NCI-H2029 treated with DMSO at 0.1 percent for 48 hours (cell line): ENCODE results near the gene IMMP2L.
A peak's percentile ranks its signal among the peaks of the same experiment; 100 is the strongest.

Experiments used
- DNase-seq: peaks from one replicate; lab custom pipeline; 2025; lab: John Stamatoyannopoulos, UW

IMMP2L gene

GRCh38 chr7:111098926-111099250 is 463.4 kb downstream of the IMMP2L start:
- DNase-seq = no peak

- DNase-seq = peak; percentile 13
Measured at GRCh38 chr7:111098011-111098925, 464.0 kb downstream of the IMMP2L start.

GRCh38 chr7:111096997-111097396 is 465.3 kb downstream of the IMMP2L start:
- DNase-seq = no peak

- no peak for DNase-seq
Measured at GRCh38 chr7:111094419-111094818, 467.9 kb downstream of the IMMP2L start.

GRCh38 chr7:111093496-111093895 is 468.8 kb downstream of the IMMP2L start:
- no peak for DNase-seq

- DNase-seq = no peak
Measured at GRCh38 chr7:111092406-111093236, 469.7 kb downstream of the IMMP2L start.

GRCh38 chr7:111091593-111092358 is 470.5 kb downstream of the IMMP2L start:
- DNase-seq = no peak

GRCh38 chr7:111090846-111091245 is 471.4 kb downstream of the IMMP2L start, which contains the start of gene LRRN3:
TSS of gene LRRN3 (plus strand) at chr7:111091127. CDS start at chr7:111122773, 31,646 bp downstream.
- no peak for DNase-seq

GRCh38 chr7:111089822-111090426 is 472.4 kb downstream of the IMMP2L start:
- peak; percentile 50 for DNase-seq

- DNase-seq = no peak
Measured at GRCh38 chr7:111088328-111088727, 474.0 kb downstream of the IMMP2L start.

- DNase-seq = no peak
Measured at GRCh38 chr7:111086532-111086931, 475.8 kb downstream of the IMMP2L start.

- DNase-seq = no peak
Measured at GRCh38 chr7:111085356-111085755, 476.9 kb downstream of the IMMP2L start.

- no peak for DNase-seq
Measured at GRCh38 chr7:111083413-111083812, 478.9 kb downstream of the IMMP2L start.

GRCh38 chr7:111082351-111082750 is 479.9 kb downstream of the IMMP2L start:
- DNase-seq = no peak

- DNase-seq = no peak
Measured at GRCh38 chr7:111081546-111082267, 480.6 kb downstream of the IMMP2L start.

GRCh38 chr7:111080495-111081105 is 481.7 kb downstream of the IMMP2L start:
- no peak for DNase-seq

- DNase-seq = no peak
Measured at GRCh38 chr7:111077001-111077400, 485.3 kb downstream of the IMMP2L start.

GRCh38 chr7:111076205-111076604 is 486.1 kb downstream of the IMMP2L start:
- no peak for DNase-seq

- no peak for DNase-seq
Measured at GRCh38 chr7:111075498-111075897, 486.8 kb downstream of the IMMP2L start.

GRCh38 chr7:111074748-111075146 is 487.5 kb downstream of the IMMP2L start:
- DNase-seq = no peak
